Activated CD8-positive, alpha-beta memory T cell treated with anti-CD3 and anti-CD28 coated beads for 36 hours (primary cell): ENCODE data around the gene CRIP2. TPM values are rescaled to one million over a fixed set of nuclear protein-coding genes. Genes with fewer than 3 reads are reported as not detected.

ENCODE experiments used
- CTCF ChIA-PET: fragments of 350-600 bp; sonication (Branson Sonifier 250); formaldehyde crosslinking; loops from one replicate; lab custom pipeline; 2021; ENCODE audit warnings: antibody characterized with exemption; lab: Charles Lee
- POLR2A ChIA-PET: fragments of 350-600 bp; sonication (Branson Sonifier 250); formaldehyde crosslinking; loops from one replicate; lab custom pipeline; 2021; ENCODE audit warnings: antibody characterized with exemption; lab: Charles Lee
- total RNA-seq, 2 experiments: library from RNA; stranded (reverse); gene quantifications; one replicate each; pipeline ENCODE4 v1.2.3, GENCODE V29; 2021

The CRIP2 gene
- total RNA-seq, 2 experiments from 2014 or later, result 1.0 to 1.2 TPM

- POLR2A ChIA-PET, result no interaction called here
- CTCF ChIA-PET, result interaction anchor here (0.7 to 2.0 kb wide), 2 partner anchors 11 to 14 kb away, joined by 3 to 4 read pairs; no protein-coding TSS in a partner anchor
Observed at GRCh38 chr14:105456736-105457617, 17.6 kb upstream of the CRIP2 start.

GRCh38 chr14:105458010-105458409 lies 16.6 kb upstream of the CRIP2 start:
- ChIA-PET CTCF (interaction anchor here (2.0 kb wide), 1 partner anchor 10 kb away, joined by 4 read pairs; no protein-coding TSS in a partner anchor), POLR2A (no interaction called here)

- POLR2A ChIA-PET, result no interaction called here
- CTCF ChIA-PET, result interaction anchor here (2.0 kb wide), 1 partner anchor 10 kb away, joined by 4 read pairs; no protein-coding TSS in a partner anchor
Observed at GRCh38 chr14:105458571-105458970, 16.1 kb upstream of the CRIP2 start.

GRCh38 chr14:105460116-105460515 lies 14.5 kb upstream of the CRIP2 start:
- ChIA-PET CTCF (no interaction called here), POLR2A (no interaction called here)

- ChIA-PET POLR2A (no interaction called here), CTCF (no interaction called here)
Observed at GRCh38 chr14:105460616-105461015, 14.0 kb upstream of the CRIP2 start.

- ChIA-PET POLR2A (no interaction called here), CTCF (no interaction called here)
Observed at GRCh38 chr14:105461903-105462302, 12.7 kb upstream of the CRIP2 start.

- ChIA-PET CTCF (no interaction called here), POLR2A (no interaction called here)
Observed at GRCh38 chr14:105464501-105464900, 10.1 kb upstream of the CRIP2 start.

- ChIA-PET POLR2A (no interaction called here), CTCF (no interaction called here)
Observed at GRCh38 chr14:105465209-105466031, 9.2 kb upstream of the CRIP2 start.

- ChIA-PET POLR2A (no interaction called here), CTCF (no interaction called here)
Observed at GRCh38 chr14:105466531-105467248, 7.9 kb upstream of the CRIP2 start.

GRCh38 chr14:105467249-105467941 lies 7.2 kb upstream of the CRIP2 start:
- ChIA-PET POLR2A (no interaction called here), CTCF (no interaction called here)

- POLR2A ChIA-PET, result no interaction called here
Observed at GRCh38 chr14:105467942-105468471, 6.6 kb upstream of the CRIP2 start.

GRCh38 chr14:105468621-105469241 lies 5.9 kb upstream of the CRIP2 start:
- ChIA-PET POLR2A (no interaction called here), CTCF (interaction anchor here (1.3 to 1.4 kb wide), 3 partner anchors 11 to 21 kb away, joined by 3 to 4 read pairs (median 3); no protein-coding TSS in a partner anchor)

More at GRCh38 chr14:105467942-105468471, 6.6 kb upstream of the CRIP2 start:
- CTCF ChIA-PET, result interaction anchor here (1.3 kb wide), 1 partner anchor 10 kb away, joined by 4 read pairs; no protein-coding TSS in a partner anchor

GRCh38 chr14:105469456-105470349 lies 4.9 kb upstream of the CRIP2 start:
- ChIA-PET POLR2A (no interaction called here), CTCF (interaction anchor here (1.3 to 1.4 kb wide), 2 partner anchors 11 to 20 kb away, joined by 3 read pairs; no protein-coding TSS in a partner anchor)

GRCh38 chr14:105470350-105471296 lies 4.0 kb upstream of the CRIP2 start:
- CTCF ChIA-PET, result interaction anchor here (1.3 to 2.8 kb wide), 2 partner anchors 10 to 100 kb away, joined by 3 to 17 read pairs; no protein-coding TSS in a partner anchor
- POLR2A ChIA-PET, result interaction anchor here (1.3 kb wide), 1 partner anchor 16 kb away, joined by 3 read pairs; the partner anchor contains the start of gene CRIP1

- ChIA-PET CTCF (interaction anchor here (0.6 to 2.8 kb wide), 3 partner anchors 10 to 100 kb away, joined by 3 to 17 read pairs (median 3); no protein-coding TSS in a partner anchor), POLR2A (interaction anchor here (1.3 kb wide), 1 partner anchor 15 kb away, joined by 3 read pairs; the partner anchor contains the start of gene CRIP1)
Observed at GRCh38 chr14:105471297-105471821, 3.3 kb upstream of the CRIP2 start.
